Measurements from ENCODE around the gene PLEK2. TPM values are rescaled to one million over a fixed set of nuclear protein-coding genes. Genes with fewer than 3 reads are reported as not detected.

Gene PLEK2
- total RNA-seq, 1 experiment from 2014 or later = 46.0 TPM

DNA sequence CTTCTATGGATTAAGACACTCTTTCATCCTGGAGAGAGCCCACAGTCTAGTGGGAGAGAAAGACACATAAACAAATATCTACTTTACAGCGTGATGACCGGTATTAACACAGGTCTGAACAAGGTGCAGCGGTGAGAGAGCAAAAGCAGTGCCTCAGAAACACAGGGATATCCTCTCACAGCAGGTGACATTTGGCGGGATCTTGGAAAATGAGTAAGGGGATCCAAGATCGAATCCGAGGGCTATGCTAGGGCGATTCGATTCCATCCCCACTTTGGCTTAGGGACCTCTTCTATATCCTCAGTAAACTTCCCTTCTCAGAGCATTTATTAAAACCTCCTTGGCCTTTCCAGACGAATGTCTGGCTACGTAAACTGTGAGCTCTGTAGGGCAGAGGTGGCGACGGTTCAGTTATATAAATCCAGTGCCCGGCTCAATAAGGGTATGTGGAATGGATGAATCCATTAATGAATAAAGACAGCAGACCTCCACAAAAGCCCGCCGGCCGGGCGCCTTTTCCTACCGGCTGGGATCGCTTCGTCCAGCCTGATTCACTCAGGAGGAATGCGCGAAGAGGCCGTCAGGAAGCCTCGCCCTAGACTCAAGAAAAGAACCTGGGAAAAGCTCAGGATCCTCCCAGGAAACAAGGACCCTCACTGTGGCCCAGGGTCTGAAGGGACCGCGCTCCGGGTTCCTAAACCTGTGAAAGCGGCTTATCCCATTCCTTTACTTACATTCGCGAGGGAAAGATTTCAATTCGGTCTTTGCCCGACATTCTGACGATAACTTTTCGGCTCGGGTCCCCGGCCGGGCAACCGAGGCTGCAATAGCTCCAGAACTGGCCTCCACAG lies 52.8 kb downstream of the PLEK2 start:
- CTCF ChIA-PET = interaction anchor here (0.5 to 1.1 kb wide), 5 partner anchors 26 to 1000 kb away, joined by 4 to 6 read pairs (median 4); no protein-coding TSS in a partner anchor
- H3F3A ChIP-seq (ENCODE audit: insufficient read depth, low read depth) = peaks cover 9% of the 10 kb centered on the region
- no peaks in the 10 kb centered on the region for H3K27me3 ChIP-seq (ENCODE audit: insufficient read depth, low read depth)
- no TSS peak for BruUV-seq (replicated peaks)
- peaks cover 8% of the 10 kb centered on the region for H3K36me3 ChIP-seq (ENCODE audit: low read depth)
- H3K79me2 ChIP-seq (ENCODE audit: low read depth) = peaks cover 88% of the 10 kb centered on the region
- peak overlapping the region; percentile 94 for H3K4me2 ChIP-seq
- POLR2A ChIA-PET (ENCODE audit: unreplicated experiment) = interaction anchor here (0.6 to 0.8 kb wide), 8 partner anchors 50 to 1009 kb away, joined by 3 to 7 read pairs (median 4); partner anchors contain the start of gene GPHN
- H3K9me2 ChIP-seq (ENCODE audit: insufficient read depth) = no peaks in the 10 kb centered on the region
- peak overlapping the region; percentile 75 for H3K4me3 ChIP-seq
- peak; percentile 50 to 65 for DNase-seq
- TF ChIP-seq EZH2 (IDR thresholded peaks at IDR 0.05; ENCODE audit: low read depth) = no peak
- TF ChIP-seq, protein P1, sequence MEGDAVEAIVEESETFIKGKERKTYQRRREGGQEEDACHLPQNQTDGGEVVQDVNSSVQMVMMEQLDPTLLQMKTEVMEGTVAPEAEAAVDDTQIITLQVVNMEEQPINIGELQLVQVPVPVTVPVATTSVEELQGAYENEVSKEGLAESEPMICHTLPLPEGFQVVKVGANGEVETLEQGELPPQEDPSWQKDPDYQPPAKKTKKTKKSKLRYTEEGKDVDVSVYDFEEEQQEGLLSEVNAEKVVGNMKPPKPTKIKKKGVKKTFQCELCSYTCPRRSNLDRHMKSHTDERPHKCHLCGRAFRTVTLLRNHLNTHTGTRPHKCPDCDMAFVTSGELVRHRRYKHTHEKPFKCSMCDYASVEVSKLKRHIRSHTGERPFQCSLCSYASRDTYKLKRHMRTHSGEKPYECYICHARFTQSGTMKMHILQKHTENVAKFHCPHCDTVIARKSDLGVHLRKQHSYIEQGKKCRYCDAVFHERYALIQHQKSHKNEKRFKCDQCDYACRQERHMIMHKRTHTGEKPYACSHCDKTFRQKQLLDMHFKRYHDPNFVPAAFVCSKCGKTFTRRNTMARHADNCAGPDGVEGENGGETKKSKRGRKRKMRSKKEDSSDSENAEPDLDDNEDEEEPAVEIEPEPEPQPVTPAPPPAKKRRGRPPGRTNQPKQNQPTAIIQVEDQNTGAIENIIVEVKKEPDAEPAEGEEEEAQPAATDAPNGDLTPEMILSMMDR (conservative IDR thresholded peaks at IDR 0.05) = no peak
- peak overlapping the region; percentile 91 for H2AFZ ChIP-seq
- H3K27ac ChIP-seq = peak overlapping the region; percentile 71
- peaks cover 32% of the 10 kb centered on the region for H4K20me1 ChIP-seq (ENCODE audit: insufficient read depth)
- H3K4me1 ChIP-seq (replicated peaks; ENCODE audit: insufficient read depth) = peaks cover 44% of the 10 kb centered on the region
- intact Hi-C loops (cut with micrococcal nuclease; ENCODE audit: unreplicated experiment) = loop anchor here (1.0 kb wide), 1 partner anchor 192 kb away; no protein-coding TSS in a partner anchor
- no peaks in the 10 kb centered on the region for H3K9me3 ChIP-seq (ENCODE audit: insufficient read depth, low read depth)

DNA sequence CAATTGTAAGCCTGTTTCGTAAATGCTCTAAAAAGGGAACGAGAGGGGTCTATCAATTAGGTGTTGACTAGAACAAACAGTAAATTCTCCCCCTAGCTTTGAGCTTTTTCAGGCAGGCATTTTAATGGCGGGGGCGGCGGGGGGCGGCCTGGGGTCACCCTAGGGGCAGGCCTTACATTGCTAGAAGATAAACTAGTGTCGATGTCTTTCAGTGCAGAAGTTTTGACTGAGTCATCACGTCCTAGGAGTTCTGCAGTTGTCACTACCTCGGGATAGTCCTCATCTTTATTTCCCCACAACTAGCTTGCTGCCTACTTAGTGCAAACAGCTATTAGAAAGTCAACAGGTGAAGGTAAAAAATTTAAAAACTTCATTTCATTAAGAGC lies 54.0 kb downstream of the PLEK2 start:
- H3K9me3 ChIP-seq (ENCODE audit: insufficient read depth, low read depth) = no peaks in the 10 kb centered on the region
- peak overlapping the region; percentile 75; the same call in 1 of the 2 replicates for H3K4me3 ChIP-seq
- H3K4me2 ChIP-seq = peak overlapping the region; percentile 94
- no TSS peak for BruUV-seq (replicated peaks)
- H3K27me3 ChIP-seq (ENCODE audit: insufficient read depth, low read depth) = no peaks in the 10 kb centered on the region
- no peak overlapping the region for H2AFZ ChIP-seq
- H3F3A ChIP-seq (ENCODE audit: insufficient read depth, low read depth) = peaks cover 9% of the 10 kb centered on the region
- H3K36me3 ChIP-seq (ENCODE audit: low read depth) = peaks cover 7% of the 10 kb centered on the region
- TF ChIP-seq, protein P1 (conservative IDR thresholded peaks at IDR 0.05) = no peak
- TF ChIP-seq EZH2 (IDR thresholded peaks at IDR 0.05; ENCODE audit: low read depth) = no peak
- 0 out of 2 replicates have a peak overlapping the region, but pooled peaks have one; percentile 71 for H3K27ac ChIP-seq
- H4K20me1 ChIP-seq (ENCODE audit: insufficient read depth) = peaks cover 22% of the 10 kb centered on the region
- H3K4me1 ChIP-seq (replicated peaks; ENCODE audit: insufficient read depth) = peaks cover 42% of the 10 kb centered on the region
- no peaks in the 10 kb centered on the region for H3K9me2 ChIP-seq (ENCODE audit: insufficient read depth)
- POLR2A ChIA-PET (ENCODE audit: unreplicated experiment) = interaction anchor here (0.5 to 0.6 kb wide), 3 partner anchors 9 to 116 kb away, joined by 3 to 4 read pairs (median 4); no protein-coding TSS in a partner anchor
- CTCF ChIA-PET = no interaction called here
- no peak for DNase-seq
- peaks cover 83% of the 10 kb centered on the region for H3K79me2 ChIP-seq (ENCODE audit: low read depth)
- intact Hi-C loops (cut with micrococcal nuclease; ENCODE audit: unreplicated experiment) = no loop called here

DNA sequence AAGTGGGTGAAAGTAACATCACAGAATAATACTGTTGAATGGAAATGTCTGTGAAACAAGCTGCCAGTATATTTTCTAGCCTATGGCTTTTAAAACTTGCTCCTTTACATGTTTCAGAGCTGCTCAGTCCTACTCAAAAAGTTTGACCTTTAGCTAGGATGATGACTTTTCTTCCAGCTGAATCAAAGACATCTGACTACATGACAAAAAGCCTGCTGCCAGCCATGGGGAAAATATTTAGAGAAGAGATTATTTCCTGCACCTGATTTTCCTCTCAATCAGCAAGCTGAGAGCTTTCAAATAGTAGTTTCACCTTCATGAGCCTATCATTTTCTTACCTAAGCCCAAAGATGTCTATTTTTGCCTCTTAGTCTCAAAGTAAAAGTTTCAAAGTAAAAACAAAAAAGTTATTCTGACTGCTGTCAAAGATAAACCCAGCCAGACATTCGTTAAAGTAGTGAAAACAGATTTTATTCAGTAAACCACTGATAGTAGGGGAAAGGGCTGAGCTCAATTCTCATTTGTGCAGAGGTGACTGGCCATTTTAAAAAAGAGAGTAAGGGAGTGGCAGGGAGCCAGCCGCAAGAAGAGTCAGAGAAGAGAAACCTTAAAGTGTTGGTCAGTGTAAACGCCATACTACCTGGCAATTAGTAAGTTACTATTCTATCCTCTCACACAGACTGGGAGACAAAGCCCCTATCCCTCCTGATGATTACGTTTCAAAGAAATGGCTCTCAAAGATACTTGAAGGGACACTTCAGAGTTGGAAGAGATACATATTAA lies 54.6 kb downstream of the PLEK2 start:
- intact Hi-C loops (cut with micrococcal nuclease; ENCODE audit: unreplicated experiment) = no loop called here
- no peak overlapping the region for H2AFZ ChIP-seq
- no peak for TF ChIP-seq EZH2 (IDR thresholded peaks at IDR 0.05; ENCODE audit: low read depth)
- TF ChIP-seq, protein P1 (conservative IDR thresholded peaks at IDR 0.05) = no peak
- POLR2A ChIA-PET (ENCODE audit: unreplicated experiment) = interaction anchor here (0.5 to 0.6 kb wide), 2 partner anchors 10 to 116 kb away, joined by 3 to 4 read pairs; no protein-coding TSS in a partner anchor
- H3K27me3 ChIP-seq (ENCODE audit: insufficient read depth, low read depth) = no peaks in the 10 kb centered on the region
- peaks cover 77% of the 10 kb centered on the region for H3K79me2 ChIP-seq (ENCODE audit: low read depth)
- H4K20me1 ChIP-seq (ENCODE audit: insufficient read depth) = peaks cover 17% of the 10 kb centered on the region
- H3K4me3 ChIP-seq = no peak overlapping the region; the same call in 1 of the 2 replicates
- H3K36me3 ChIP-seq (ENCODE audit: low read depth) = 0 out of 2 replicates have a peak, but pooled peaks cover 6% of the 10 kb centered on the region
- no peak overlapping the region; the same call in 1 of the 2 replicates for H3K27ac ChIP-seq
- H3F3A ChIP-seq (ENCODE audit: insufficient read depth, low read depth) = peaks cover 9% of the 10 kb centered on the region
- peaks cover 37% of the 10 kb centered on the region for H3K4me1 ChIP-seq (replicated peaks; ENCODE audit: insufficient read depth)
- H3K9me2 ChIP-seq (ENCODE audit: insufficient read depth) = no peaks in the 10 kb centered on the region
- no peak for DNase-seq
- CTCF ChIA-PET = interaction anchor here (0.6 kb wide), 1 partner anchor 19 kb away, joined by 3 read pairs; no protein-coding TSS in a partner anchor
- BruUV-seq (replicated peaks) = no TSS peak
- H3K9me3 ChIP-seq (ENCODE audit: insufficient read depth, low read depth) = no peaks in the 10 kb centered on the region
- peak overlapping the region; percentile 94 for H3K4me2 ChIP-seq
